Thoracic aorta (tissue), 2 donors: ENCODE results near the gene GRB10. TPM values are rescaled to one million over a fixed set of nuclear protein-coding genes. Genes with fewer than 3 reads are reported as not detected.

Experiments used
- ATAC-seq: fragments of 150-250 bp; one replicate; pipeline ENCODE4 v1.8.0; 2017; ENCODE audit warnings: low read depth; ENCODE audit not compliant: insufficient number of reproducible peaks, low FRiP score
- DNase-seq: peaks from one replicate; pipeline ENCODE4 v3.0.0-alpha.2; 2020; ENCODE audit warnings: low spot score
- H3K27ac ChIP-seq, 2 donors: fragments of 200-600 bp; sonication (generic); 1 replicate in 1 of 2; 2 replicates in 1 of 2; pipeline ENCODE4 v1.5.1; 2016; ENCODE audit warnings: mild to moderate bottlenecking in 2 of 2, moderate library complexity in 2 of 2
- H3K27me3 ChIP-seq: fragments of 200-600 bp; sonication (generic); replicated peaks from 2 replicates; pipeline ENCODE4 v1.6.0; 2016; ENCODE audit warnings: mild to moderate bottlenecking; ENCODE audit not compliant: insufficient read depth
- H3K36me3 ChIP-seq: fragments of 200-600 bp; sonication (generic); one replicate; pipeline ENCODE4 v1.5.1; 2016
- H3K4me1 ChIP-seq, 2 donors: fragments of 200-600 bp; sonication (generic); 1 replicate in 1 of 2; 2 replicates in 1 of 2; pipeline versions ENCODE4 v1.5.1 to v1.6.0; 2016; ENCODE audit warnings: low read depth in 2 of 2, mild to moderate bottlenecking in 1 of 2; ENCODE audit not compliant: control insufficient read depth in 1 of 2
- H3K4me3 ChIP-seq: fragments of 200-600 bp; sonication (generic); 2 replicates; pipeline ENCODE4 v1.5.1; 2016; ENCODE audit warnings: mild to moderate bottlenecking
- H3K9me3 ChIP-seq: fragments of 200-600 bp; sonication (generic); 2 replicates; pipeline ENCODE4 v1.5.1; 2016
- CTCF ChIP-seq: fragments of 200-600 bp; sonication (generic); IDR thresholded peaks from one replicate; pipeline ENCODE4 v1.5.1; 2019; ENCODE audit warnings: antibody characterized with exemption
- total RNA-seq, 2 donors: library from RNA; depleted of rRNA; stranded (reverse); fragments of >200 nt; gene quantifications; one replicate each; pipeline versions ENCODE4 v1.1.0 to v1.2.3, GENCODE V29; 2016

Gene GRB10
- total RNA-seq, 2 donors from 2014 or later: 59.2 to 104 TPM

- Histone ChIP-seq H3K9me3 (no peaks in the 10 kb centered on the region), H3K27me3 (no peaks in the 10 kb centered on the region), H3K27ac (no peak overlapping the region), H3K36me3 (no peaks in the 10 kb centered on the region), H3K4me1 (peaks cover 11 to 18% of the 10 kb centered on the region in 2 donors), H3K4me3 (no peak overlapping the region)
- DNase-seq (no peak), ATAC-seq (no peak)
- no peak for TF ChIP-seq CTCF
These were observed 12.6 kb upstream of the GRB10 start for GRCh38 chr7:50795253-50795652.

GRCh38 chr7:50793947-50794570 lies 11.4 kb upstream of the GRB10 start:
- no peak for TF ChIP-seq CTCF

GRCh38 chr7:50793120-50793946 lies 10.6 kb upstream of the GRB10 start:
- Histone ChIP-seq H3K4me3 (peak overlapping the region; percentile 73), H3K36me3 (no peaks in the 10 kb centered on the region), H3K9me3 (no peaks in the 10 kb centered on the region), H3K27me3 (no peaks in the 10 kb centered on the region), H3K4me1 (peaks cover 14 to 24% of the 10 kb centered on the region in 2 donors), H3K27ac (peak overlapping the region; percentile 72 to 75)
- peak; percentile 62 for ATAC-seq
- no peak for TF ChIP-seq CTCF
- DNase-seq: no peak

More at GRCh38 chr7:50793947-50794570, 11.4 kb upstream of the GRB10 start:
- ATAC-seq (no peak), DNase-seq (no peak)
- Histone ChIP-seq H3K36me3 (no peaks in the 10 kb centered on the region), H3K4me3 (peak overlapping the region; percentile 73), H3K27ac (peak overlapping the region; percentile 72 to 75), H3K4me1 (peaks cover 14 to 24% of the 10 kb centered on the region in 2 donors), H3K27me3 (no peaks in the 10 kb centered on the region), H3K9me3 (no peaks in the 10 kb centered on the region)

GRCh38 chr7:50792342-50793119 lies 9.8 kb upstream of the GRB10 start:
- TF ChIP-seq CTCF: no peak
- ATAC-seq (peak; percentile 12), DNase-seq (no peak)
- Histone ChIP-seq H3K4me1 (peaks cover 14 to 24% of the 10 kb centered on the region in 2 donors), H3K36me3 (no peaks in the 10 kb centered on the region), H3K27me3 (no peaks in the 10 kb centered on the region), H3K27ac (peak overlapping the region in 1 of 2 donors; percentile 54), H3K4me3 (peak overlapping the region; percentile 73), H3K9me3 (no peaks in the 10 kb centered on the region)

- H3K9me3 ChIP-seq: no peaks in the 10 kb centered on the region
- peak overlapping the region in 1 of 2 donors; percentile 54 for H3K27ac ChIP-seq
- no peaks in the 10 kb centered on the region for H3K36me3 ChIP-seq
- H3K4me3 ChIP-seq: peak overlapping the region; percentile 73
- H3K27me3 ChIP-seq: no peaks in the 10 kb centered on the region
- no peak for TF ChIP-seq CTCF
- peaks cover 14 to 24% of the 10 kb centered on the region in 2 donors for H3K4me1 ChIP-seq
- no peak for DNase-seq
- no peak for ATAC-seq
These were observed 9.2 kb upstream of the GRB10 start for GRCh38 chr7:50791938-50792341.
